ENCODE data around the gene ZNF581.

Gene ZNF581

GRCh38 chr19:55598719-55599467, 44.6 kb upstream of the ZNF581 start:
- peak; percentile 93 to 96 for DNase-seq
- Histone ChIP-seq H3K9me3 (no peaks in the 10 kb centered on the region), H3K4me1 (peaks cover 3 to 23% (median 9%) of the 10 kb centered on the region in 4 donors), H3K36me3 (peaks cover 0 to 48% (median 22%) of the 10 kb centered on the region in 3 donors), H3K4me3 (peak overlapping the region; percentile 74 to 75), H3K27me3 (no peaks in the 10 kb centered on the region), H3K27ac (peak overlapping the region; percentile 93 to 95)
- intact Hi-C loops (cut with DNase I; ENCODE audit: low total_unique reads): loop anchor here (5.0 kb wide), 1 partner anchor 33 kb away; no protein-coding TSS in a partner anchor
- TF ChIP-seq CTCF (IDR thresholded peaks at IDR 0.05): peak in 1 of 2 experiments; percentile 6

- Histone ChIP-seq H3K9me3 (no peaks in the 10 kb centered on the region), H3K27ac (peak within 1 kb of the TSS; percentile 93 to 95), H3K27me3 (no peaks in the 10 kb centered on the region), H3K4me1 (peaks cover 3 to 28% (median 12%) of the 10 kb centered on the region in 4 donors), H3K4me3 (peak within 1 kb of the TSS; percentile 74 to 75), H3K36me3 (peaks cover 0 to 45% (median 22%) of the 10 kb centered on the region in 3 donors)
- intact Hi-C loops (cut with DNase I; ENCODE audit: low total_unique reads): loop anchor here (5.0 kb wide), 1 partner anchor 33 kb away; no protein-coding TSS in a partner anchor
- peak; percentile 99 to 100 for DNase-seq
- TF ChIP-seq CTCF (IDR thresholded peaks at IDR 0.05): no peak
These were observed 44.0 kb upstream of the ZNF581 start, which contains the start of gene FIZ1 for GRCh38 chr19:55599468-55599841. Gene FIZ1 (minus strand): TSS chr19:55599517. CDS start chr19:55597865, 1,652 bp downstream.

- intact Hi-C loops (cut with DNase I; ENCODE audit: low total_unique reads): loop anchor here (5.0 kb wide), 1 partner anchor 32 kb away; no protein-coding TSS in a partner anchor
- no peak for TF ChIP-seq CTCF (IDR thresholded peaks at IDR 0.05)
- Histone ChIP-seq H3K27me3 (no peaks in the 10 kb centered on the region), H3K27ac (peak within 1 kb of the TSS; percentile 93 to 95), H3K9me3 (no peaks in the 10 kb centered on the region), H3K4me1 (peaks cover 3 to 32% (median 17%) of the 10 kb centered on the region in 4 donors), H3K36me3 (peaks cover 0 to 41% (median 20%) of the 10 kb centered on the region in 3 donors), H3K4me3 (peak within 1 kb of the TSS; percentile 74 to 75)
- peak; percentile 88 to 93 for DNase-seq
These were observed 43.4 kb upstream of the ZNF581 start, which contains the start of gene ZNF524 for GRCh38 chr19:55599842-55600661. Gene ZNF524 (plus strand): TSS chr19:55600288. CDS start chr19:55602113, 1,825 bp downstream.

- intact Hi-C loops (cut with DNase I; ENCODE audit: low total_unique reads): no loop called here
- peak overlapping the region; percentile 74 to 75 for H3K4me3 ChIP-seq
- peaks cover 0 to 35% (median 14%) of the 10 kb centered on the region in 3 donors for H3K36me3 ChIP-seq
- peak in 1 of 2 donors; percentile 83 for DNase-seq
- H3K27me3 ChIP-seq: no peaks in the 10 kb centered on the region
- TF ChIP-seq CTCF (IDR thresholded peaks at IDR 0.05): no peak
- H3K4me1 ChIP-seq: peaks cover 3 to 32% (median 17%) of the 10 kb centered on the region in 4 donors
- H3K27ac ChIP-seq: peak overlapping the region; percentile 93 to 95
- no peaks in the 10 kb centered on the region for H3K9me3 ChIP-seq
These were observed 42.8 kb upstream of the ZNF581 start for GRCh38 chr19:55600662-55601028.

- peak overlapping the region; percentile 74 to 75 for H3K4me3 ChIP-seq
- DNase-seq: no peak
- H3K4me1 ChIP-seq: peaks cover 3 to 35% (median 20%) of the 10 kb centered on the region in 4 donors
- intact Hi-C loops (cut with DNase I; ENCODE audit: low total_unique reads): no loop called here
- no peaks in the 10 kb centered on the region for H3K9me3 ChIP-seq
- H3K27me3 ChIP-seq: no peaks in the 10 kb centered on the region
- TF ChIP-seq CTCF (IDR thresholded peaks at IDR 0.05): no peak
- H3K36me3 ChIP-seq: peaks cover 0 to 30% (median 10%) of the 10 kb centered on the region in 3 donors
- H3K27ac ChIP-seq: peak overlapping the region; percentile 93 to 95
These were observed 42.4 kb upstream of the ZNF581 start for GRCh38 chr19:55601084-55601483.
